ENCODE data around the gene BMP7.
"Not testable (repeated sequence)": the region's sequence is repeated elsewhere in the genome, so short reads cannot be mapped to it uniquely, and the experiment has no call there.

The BMP7 gene

GRCh38 chr20:57288651-57289277, 22.3 kb upstream of the BMP7 start:
- DNase-seq = peak in 4 of 10 donors; percentile 18 to 67 (median 48)
- intact Hi-C loops (cut with DNase I) = no loop called here

- intact Hi-C loops (cut with DNase I) = no loop called here
- DNase-seq = peak in 3 of 10 donors; percentile 4 to 63 (median 5)
Observed at GRCh38 chr20:57287901-57288300, 21.5 kb upstream of the BMP7 start.

DNA sequence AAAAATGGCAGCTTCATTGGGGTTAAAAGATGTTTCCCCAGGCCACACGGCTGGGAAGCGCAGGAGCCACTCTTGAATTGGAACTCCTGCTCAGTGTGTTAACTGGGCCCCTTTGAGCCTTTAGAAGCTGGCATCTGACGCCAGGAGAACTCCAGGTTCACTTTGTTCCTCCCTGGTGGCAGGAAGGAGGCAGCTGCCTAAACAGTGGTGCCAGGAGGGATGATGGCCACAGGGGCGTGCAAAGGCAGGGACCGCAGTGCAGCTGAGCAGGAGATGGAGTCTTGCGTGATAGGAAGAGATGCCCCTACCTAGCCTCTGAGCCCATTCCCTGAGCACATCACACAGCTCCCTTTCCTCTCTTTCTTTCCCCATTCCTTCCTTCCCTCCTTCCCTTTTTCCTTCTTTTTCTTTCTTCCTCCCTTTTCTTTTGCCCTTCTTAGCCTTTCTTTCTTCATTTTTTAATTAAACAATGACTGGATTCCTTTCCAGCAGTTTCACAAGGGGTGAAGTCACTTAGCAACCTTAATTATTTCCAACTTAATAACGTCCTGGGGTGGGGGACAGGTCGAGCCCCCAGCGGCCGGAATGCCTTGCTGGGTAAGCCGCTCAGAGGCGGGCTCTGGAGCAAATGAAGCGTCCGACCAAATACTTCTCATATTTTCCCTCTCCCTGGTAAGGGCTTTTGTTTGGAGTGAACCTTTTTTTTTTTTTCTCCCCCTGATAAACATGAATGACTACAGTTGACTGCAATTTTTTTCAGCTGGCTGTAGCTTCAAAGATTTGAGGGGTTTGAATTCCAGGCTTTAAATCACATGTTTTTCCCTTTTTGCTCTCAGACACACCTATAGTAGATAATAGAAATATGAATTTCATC, 20.8 kb upstream of the BMP7 start:
- intact Hi-C loops (cut with DNase I) = no loop called here

DNA sequence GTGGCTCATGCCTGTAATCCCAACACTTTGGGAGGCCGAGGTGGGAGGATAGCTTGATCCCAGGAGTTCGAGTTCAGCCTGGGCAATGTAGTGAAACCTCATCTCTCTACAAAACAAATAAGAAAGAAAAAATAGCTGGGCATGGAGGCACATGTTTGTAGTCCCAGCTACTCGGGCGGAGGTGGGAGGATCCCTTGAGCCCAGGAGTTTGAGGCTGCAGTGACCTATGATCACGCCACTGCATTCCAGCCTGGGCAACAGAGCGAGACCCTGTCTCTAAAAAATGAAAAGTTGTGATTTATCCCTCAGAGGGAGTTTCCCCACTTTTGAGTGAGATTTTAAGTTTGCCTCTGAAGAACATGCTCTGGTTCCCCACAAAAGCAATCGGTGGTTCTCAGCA, 17.4 kb upstream of the BMP7 start:
- intact Hi-C loops (cut with DNase I) = no loop called here

More for the DNA sequence above, 20.8 kb upstream of the BMP7 start:
- DNase-seq = peak in 2 of 10 donors; percentile 57 to 74

DNA sequence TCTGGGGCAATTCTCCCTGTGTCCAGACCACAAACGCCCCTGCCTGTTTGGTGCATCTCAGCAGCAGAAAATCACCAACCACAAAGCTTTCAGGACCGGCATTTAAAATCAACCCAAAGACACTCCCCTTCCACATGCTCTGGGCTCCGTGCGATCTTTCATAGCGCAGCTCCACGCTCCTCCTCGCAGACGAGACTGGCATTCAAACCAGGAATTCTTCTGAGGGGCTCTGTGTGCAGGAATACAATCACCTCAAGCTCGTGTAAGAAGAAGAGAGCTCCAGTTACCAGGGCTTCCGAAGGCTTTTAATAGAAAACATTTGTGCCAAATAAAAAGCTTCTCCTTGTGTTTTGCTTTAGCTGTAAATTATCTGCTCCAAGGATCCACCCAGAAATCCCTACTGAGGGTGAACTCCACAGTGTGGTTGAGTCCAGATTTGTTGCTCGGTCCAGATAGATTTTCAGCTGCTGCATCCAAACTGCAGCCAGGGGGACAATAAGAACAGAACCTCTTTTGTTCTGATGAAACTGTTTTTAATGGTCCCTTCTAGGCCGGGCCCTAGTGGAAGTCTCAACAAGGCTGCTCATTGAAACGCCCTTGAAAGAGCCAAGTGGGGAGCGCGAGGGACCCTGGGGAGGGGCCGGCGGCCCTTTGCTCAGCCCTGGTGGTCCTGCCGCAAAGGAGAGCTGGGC, 16.4 kb upstream of the BMP7 start:
- intact Hi-C loops (cut with DNase I) = no loop called here
- peak in 3 of 10 donors; percentile 47 to 88 (median 84) for DNase-seq

More for the DNA sequence above, 17.4 kb upstream of the BMP7 start:
- peak in 1 of 10 donors; percentile 4 for DNase-seq

DNA sequence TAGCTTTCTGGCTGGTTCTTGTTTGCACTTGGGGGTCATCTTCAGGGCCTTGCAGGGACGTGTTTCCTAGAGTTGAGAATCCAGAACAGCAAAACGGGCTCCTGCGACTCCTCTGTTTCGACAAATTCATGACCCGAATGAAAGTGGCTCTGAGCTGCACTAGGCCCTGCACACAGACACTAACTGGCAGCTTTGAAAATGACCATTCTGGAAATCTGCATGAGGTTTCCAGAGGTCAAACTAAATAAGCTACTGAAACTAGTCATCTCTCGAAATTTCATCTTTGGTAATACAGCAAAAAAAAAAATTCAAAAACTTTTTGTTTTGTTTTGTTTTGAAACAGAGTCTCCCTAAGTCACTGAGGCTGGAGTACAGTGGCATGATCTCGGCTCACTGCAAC, 15.5 kb upstream of the BMP7 start:
- DNase-seq = peak in 1 of 10 donors; percentile 8
- intact Hi-C loops (cut with DNase I) = no loop called here

GRCh38 chr20:57280221-57280620, 13.8 kb upstream of the BMP7 start:
- DNase-seq = peak in 1 of 10 donors; percentile 56

DNA sequence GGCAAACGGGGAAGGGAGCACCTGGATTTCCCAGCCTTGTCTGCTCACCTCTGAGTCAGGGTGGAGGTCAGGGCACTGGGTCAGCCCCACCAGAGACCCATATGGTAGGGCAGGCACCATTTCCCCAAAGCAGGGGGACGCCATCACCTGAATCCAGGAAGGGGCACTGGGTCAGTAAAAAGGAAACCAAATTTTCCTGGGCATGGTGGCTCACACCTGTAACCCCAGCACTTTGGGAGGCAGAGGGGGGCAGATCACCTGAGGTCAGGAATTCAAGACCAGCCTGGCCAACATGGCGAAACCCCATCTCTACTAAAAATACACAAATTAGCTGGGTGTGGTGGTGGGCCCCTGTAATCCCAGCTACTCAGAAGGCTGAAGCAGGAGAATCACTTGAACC, 13.1 kb upstream of the BMP7 start:
- peak in 1 of 10 donors; percentile 36 for DNase-seq
- intact Hi-C loops (cut with DNase I) = not testable (repeated sequence)

More at GRCh38 chr20:57280221-57280620, 13.8 kb upstream of the BMP7 start:
- intact Hi-C loops (cut with DNase I) = no loop called here

DNA sequence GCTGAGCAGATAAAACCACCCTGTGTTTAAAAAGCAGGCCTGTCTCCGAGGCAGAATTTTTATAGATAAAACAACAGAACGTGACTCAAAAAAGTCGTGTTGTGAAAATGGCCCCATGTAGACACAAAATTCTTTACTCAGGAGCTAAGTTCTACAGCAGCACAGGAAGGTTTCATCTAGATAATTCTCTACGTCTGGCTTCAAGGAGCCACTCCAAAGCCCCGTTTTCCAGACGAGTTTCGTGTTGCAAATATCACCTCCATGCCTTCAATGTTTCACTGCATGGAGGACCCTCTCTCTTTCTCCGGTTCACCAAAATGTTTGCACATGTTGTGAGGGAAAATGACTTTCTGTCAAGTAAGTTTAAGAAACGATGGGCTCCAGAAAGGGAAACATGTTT, 12.0 kb upstream of the BMP7 start:
- peak in 1 of 10 donors; percentile 7 for DNase-seq
- intact Hi-C loops (cut with DNase I) = no loop called here

GRCh38 chr20:57277398-57278105, 11.1 kb upstream of the BMP7 start:
- intact Hi-C loops (cut with DNase I) = no loop called here
- DNase-seq = peak in 2 of 10 donors; percentile 40 to 53

- intact Hi-C loops (cut with DNase I) = no loop called here
- peak in 1 of 10 donors; percentile 5 for DNase-seq
Observed at GRCh38 chr20:57276221-57276620, 9.8 kb upstream of the BMP7 start.

DNA sequence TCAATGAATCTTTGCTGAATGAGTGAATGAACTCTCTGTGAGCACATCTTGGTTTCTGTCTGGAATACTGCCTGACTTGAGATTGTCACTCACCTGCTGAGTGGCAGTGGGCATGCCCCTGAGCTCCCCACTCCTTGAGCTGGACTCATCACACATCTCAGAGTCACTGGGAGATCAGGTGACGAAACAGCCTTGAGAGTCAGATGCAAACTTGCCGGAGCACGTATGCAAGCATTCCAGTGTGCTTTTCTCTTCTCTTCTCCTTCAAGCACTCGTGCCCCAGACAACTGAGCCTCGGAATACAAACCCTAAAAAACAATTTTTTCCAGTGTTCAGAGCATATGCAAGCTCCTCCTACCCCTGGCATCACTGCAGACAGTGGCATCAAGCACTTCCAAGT, 9.4 kb upstream of the BMP7 start:
- peak in 1 of 10 donors; percentile 16 for DNase-seq
- intact Hi-C loops (cut with DNase I) = no loop called here

- DNase-seq = peak in 1 of 10 donors; percentile 4
- intact Hi-C loops (cut with DNase I) = no loop called here
Observed at GRCh38 chr20:57275334-57275733, 8.9 kb upstream of the BMP7 start.

DNA sequence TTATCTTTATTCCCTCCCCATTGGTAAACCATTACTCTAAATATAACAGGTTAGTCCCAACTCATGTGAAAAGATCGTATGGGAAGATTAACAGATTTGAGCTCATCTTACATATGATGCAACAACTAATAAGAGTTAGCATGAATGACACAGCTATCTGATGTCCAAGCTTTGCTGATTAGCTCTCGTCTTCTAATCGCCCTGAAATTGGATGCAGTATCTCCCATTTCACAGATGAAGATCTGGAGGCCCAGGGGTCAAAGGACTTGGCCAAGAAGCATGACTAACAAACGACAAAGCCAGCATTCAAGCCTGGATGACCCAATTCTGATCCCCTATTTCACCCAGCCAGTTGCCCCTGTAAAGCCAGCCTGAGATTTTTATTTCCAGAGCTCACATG, 8.4 kb upstream of the BMP7 start:
- DNase-seq = peak in 1 of 10 donors; percentile 8
- intact Hi-C loops (cut with DNase I) = no loop called here

- intact Hi-C loops (cut with DNase I) = no loop called here
- no peak for DNase-seq
Observed at GRCh38 chr20:57274299-57274698, 7.9 kb upstream of the BMP7 start.

DNA sequence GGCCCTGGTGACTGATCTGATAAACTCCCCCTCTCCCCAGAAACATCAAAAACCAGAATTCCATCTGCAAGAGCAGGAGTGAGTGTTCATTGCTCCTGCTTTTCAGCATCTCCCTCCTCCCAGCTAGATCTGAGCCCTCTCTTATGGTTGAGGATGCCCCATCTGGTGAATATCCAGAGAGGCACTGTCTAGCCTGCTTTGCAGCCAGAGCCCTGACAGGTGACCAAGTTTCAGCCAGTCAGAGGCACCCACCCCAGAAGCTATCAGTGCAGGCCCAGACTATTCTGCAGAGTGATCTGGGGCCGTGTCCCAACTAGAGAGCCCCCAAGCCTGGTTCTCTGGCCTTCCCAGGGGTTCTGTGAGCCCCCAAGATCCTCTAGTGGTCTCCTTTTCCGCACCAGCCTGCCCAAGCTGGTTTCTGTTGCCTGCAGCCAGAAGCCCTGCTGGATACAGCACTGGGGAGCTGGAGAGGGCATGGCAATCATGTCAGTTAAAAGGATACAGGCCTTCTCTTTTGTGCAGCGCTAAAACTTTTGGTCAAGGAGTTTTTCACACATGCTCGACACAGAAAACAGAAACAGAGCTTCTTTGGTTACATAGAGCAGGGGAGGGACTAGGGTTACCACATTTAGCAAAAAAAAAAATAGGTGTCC, 6.6 kb upstream of the BMP7 start:
- DNase-seq = no peak
- intact Hi-C loops (cut with DNase I) = no loop called here

DNA sequence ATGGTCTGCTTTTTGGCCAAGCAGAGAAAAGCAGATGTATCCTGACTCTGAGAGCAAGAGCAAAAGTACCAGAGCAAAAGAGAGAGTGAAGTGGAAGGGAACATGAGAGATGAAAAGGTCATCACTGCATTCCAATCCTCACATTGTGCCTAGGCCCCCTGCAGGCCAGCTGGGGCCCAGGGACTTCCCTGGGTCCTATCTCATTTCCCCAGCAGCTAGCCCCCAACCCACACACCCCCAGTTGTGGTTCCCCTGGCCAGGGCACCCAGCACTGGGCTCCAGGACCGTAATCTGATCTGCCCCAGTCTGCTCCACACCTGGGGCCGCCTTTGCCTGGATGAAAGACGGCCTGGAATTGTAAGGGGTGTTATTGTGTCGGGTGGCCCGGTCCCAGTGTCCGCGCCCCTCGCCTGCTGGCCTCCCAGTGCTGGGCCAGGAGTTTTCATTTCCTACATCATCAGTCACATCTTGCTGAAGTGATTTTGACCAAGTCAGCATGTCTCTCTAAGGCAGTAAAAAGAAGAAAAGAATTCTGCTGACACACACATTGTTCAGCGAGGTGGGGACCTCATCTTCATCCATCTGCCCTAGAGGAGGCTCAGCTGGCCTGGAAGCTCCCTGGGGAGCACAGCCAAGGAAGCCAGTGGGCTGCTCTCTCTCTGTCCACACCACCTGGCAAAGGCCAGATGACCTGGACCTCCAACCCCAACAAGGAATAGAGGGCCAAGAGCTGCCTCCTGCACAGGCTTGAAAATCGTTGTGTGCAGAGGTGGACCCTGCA, 4.0 kb upstream of the BMP7 start:
- DNase-seq = no peak
- intact Hi-C loops (cut with DNase I) = no loop called here

GRCh38 chr20:57269148-57269984, 2.9 kb upstream of the BMP7 start:
- intact Hi-C loops (cut with DNase I) = loop anchor here (10.0 kb wide), 2 partner anchors 65 to 175 kb away; no protein-coding TSS in a partner anchor
- no peak for DNase-seq

Measured in posterior cingulate gyrus (tissue), 11 donors.